ENCODE data around the gene INTS11.
"Not testable (repeated sequence)": the region's sequence is repeated elsewhere in the genome, so short reads cannot be mapped to it uniquely, and the experiment has no call there.

Gene INTS11

DNA sequence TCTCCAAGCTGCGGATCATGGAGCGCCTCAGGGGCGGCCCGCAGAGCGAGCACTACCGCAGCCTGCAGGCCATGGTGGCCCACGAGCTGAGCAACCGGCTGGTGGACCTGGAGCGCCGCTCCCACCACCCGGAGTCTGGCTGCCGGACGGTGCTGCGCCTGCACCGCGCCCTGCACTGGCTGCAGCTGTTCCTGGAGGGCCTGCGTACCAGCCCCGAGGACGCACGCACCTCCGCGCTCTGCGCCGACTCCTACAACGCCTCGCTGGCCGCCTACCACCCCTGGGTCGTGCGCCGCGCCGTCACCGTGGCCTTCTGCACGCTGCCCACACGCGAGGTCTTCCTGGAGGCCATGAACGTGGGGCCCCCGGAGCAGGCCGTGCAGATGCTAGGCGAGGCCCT lies 2.8 kb upstream of the INTS11 start:
- DNase-seq: no peak

DNA sequence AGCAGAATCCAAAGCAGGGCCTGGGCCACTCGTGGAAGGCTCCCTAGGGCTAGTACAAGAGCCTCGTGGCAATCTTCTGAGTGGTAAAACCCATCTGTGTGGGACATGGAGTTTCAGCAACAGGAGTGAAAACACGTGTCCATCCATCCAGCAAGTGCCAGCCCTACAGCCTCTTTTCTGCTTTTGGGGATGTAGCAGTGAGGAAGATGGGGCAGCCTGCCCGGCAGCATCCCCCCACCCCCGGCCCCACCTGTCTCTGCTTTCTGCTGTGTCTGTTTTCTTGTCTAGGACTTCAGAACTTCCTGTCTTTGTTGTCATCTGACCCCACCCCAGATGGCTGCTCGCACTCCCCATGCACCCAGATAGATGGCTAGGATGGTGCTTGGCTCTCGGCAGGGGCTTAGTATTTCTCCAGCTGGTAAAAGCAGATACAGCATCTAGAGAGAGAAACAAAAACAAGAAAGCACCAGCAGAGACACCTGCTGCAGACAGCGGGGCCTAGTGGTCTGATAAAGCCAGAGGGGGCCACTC lies 1.7 kb upstream of the INTS11 start:
- no peak for DNase-seq

DNA sequence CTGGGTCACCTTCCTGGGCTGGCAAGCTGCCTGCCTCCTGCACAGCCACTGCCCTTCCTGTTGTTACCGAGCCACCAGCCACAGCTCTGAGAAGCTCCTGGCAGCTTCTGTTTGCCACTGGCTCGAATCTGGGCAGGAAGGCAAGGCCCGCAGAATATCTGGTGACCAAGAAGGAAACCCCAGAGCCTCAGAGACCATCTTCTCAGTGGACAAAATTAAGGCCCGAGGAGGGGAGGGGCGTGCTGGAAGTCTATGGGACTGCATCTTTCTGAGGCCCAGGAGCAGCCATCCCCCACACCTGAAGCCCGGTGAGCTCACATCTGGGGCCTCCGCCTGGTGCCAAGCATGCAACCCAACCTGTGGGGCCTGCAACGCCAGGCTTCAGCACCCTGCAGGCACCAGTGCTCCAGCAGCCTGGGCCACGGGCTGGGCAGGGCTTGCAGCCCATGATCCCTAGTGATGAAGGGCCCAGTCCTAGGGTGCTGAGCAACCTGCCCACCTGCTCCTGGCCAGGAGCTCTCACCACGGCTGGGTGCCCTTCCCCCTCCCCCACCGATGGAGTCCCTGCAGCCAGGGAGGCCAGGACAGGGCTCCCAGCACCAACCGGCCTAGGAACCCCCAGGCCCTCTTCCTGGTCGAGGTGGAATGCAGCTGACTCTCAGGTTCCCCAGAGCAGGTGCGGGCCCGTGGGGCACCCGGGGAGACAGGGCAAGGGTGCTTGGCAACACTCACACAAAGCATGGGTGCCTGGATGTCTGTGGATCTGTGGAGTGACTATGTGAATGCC lies 1.0 kb upstream of the INTS11 start:
- no peak for DNase-seq

DNA sequence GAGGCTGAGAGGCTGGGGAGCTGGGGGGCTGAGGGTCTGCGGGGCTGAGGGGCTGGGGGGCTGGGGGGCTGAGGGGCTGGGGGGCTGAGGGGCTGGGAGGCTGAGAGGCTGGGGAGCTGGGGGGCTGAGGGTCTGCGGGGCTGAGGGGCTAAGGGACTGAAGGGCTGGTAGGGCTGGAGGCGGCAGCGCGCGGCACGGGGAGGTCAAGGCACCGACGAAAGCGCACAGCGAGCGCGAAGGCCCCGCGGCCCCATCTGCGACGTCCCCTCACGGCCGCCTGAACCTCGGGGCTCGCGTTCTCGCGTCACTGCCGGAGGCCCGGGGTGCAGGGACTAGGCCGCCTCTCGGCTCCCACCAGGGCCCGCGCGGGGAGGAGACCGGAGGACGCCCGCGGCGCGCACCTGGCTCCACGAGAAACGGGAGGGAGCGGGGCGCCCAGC lies 356 bp downstream of the INTS11 start:
- DNase-seq: no peak

GRCh38 chr1:1322952-1323351 lies 1.5 kb downstream of the INTS11 start:
- DNase-seq: no peak

- no peak for DNase-seq
Observed at GRCh38 chr1:1322418-1322817, 2.0 kb downstream of the INTS11 start.

DNA sequence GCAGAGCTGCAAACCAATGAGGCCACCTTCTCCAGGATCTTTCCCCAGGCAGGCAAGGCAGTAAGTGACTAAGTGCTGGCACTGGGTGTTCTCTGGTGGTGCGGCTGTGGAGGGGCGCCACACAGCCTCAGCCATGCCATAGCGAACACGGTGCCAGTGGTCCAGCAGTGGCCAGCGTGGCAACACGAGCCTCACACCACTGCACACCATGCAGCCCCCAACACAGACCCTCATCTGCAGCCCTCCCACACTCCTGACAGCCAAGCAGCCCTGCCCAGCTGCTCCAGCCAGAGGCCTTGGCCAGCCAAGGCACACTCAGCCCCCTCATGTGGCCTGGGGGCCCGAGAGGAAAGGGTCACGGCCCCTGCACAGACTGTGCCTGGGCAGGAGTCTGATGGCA lies 3.0 kb downstream of the INTS11 start:
- no peak for DNase-seq

DNA sequence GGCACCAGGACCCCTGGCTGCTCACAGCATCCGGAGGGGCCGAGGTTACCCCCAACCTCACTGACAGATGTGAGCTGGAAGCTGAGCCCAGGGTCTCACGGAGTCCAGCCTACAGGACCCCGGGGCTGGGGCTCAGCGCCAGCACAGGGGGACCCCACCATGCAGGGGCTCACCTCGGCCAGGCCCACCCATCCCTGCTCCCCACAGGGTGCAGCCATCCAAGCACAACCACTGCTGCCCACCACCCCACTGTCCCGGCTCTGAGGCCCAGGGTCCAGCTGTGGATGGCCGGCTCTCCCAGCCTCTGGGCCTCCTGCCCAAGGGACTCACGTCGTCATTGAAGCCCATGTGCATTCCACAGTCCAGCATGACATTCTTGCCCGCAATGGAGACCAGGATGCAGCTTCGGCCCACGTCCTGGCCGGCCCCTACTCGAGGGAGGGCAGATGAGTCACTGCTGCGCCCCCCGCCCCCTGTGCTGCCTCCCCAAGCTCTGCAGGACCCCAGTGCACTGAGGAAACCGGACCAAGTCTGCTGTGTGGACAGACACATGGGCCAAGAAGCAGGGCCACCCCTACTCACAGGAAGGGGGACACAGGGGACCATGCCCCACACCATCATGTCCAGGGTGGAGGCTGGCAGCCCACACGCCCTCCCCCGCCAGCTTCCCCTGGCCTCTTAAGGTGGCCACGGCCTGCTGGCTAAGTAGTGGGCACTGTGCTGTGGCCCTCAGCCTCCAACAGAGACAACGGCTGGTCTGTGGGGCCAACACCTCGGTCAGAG lies 3.6 kb downstream of the INTS11 start:
- no peak for DNase-seq

- no peak for DNase-seq
Observed at GRCh38 chr1:1319646-1319941, 4.9 kb downstream of the INTS11 start.

GRCh38 chr1:1318777-1319645 lies 5.4 kb downstream of the INTS11 start:
- DNase-seq: no peak

GRCh38 chr1:1318131-1318652 lies 6.3 kb downstream of the INTS11 start:
- DNase-seq: no peak

DNA sequence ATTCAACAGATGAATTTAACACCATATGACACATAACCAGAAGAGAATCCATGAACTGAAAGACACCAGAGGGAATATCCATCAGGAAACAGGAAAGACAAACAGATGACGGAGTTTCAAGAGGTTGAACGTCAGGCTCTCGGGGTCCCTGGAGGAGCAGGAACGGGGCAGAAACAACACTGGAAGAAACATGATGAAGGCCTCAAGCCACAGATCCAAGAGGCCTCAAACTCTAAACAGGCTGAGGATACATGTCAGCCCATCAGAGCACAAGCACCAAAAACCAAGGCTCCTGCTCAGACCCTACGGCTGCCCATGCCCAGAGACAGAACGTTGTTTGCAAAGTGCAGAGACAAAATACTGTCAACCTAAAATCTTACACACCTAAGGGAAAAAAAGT lies 7.0 kb downstream of the INTS11 start:
- DNase-seq: no peak

DNA sequence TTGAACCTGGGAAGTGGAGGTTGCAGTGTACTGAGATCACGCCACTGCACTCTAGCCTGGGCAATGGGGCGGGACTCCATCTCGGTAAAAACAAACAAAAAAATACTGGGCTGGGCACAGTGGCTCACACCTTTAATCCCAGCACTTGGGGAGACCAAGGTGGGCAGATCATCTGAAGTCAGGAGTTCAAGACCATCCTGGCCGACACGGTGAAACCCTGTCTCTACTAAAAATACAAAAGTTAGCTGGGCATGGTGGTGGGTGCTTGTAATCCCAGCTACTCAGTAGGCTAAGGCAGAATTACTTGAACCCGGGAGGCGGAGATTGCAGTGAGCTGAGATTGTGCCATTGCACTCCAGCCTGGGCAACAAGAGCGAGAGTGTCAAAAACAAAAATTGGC lies 8.3 kb downstream of the INTS11 start:
- DNase-seq: not testable (repeated sequence)

DNA sequence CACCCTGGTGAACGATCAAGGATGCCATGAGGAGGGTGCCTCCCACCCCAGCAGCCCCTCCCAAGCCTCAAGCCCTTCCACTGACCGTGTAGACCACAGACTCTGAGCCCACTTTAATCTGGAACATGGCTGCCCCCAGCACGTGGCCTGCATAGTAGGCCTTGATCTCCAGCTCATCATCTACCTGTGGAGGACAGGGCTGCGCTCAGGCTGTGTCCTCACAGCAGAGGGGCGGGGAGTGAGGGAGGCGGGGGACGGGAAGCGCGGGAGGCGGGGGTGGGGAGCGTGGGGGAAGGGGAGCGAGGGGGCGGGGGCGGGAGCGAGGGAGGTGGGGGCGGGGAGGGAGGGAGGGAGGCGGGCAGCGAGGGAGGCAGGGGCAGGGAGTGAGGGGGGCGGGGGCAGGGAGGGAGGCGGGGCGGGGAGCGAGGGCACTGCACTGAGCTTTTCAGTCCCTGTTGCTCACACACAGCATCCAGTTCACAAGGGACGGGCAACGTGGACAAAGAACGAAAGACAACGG lies 9.0 kb downstream of the INTS11 start:
- DNase-seq: no peak

GRCh38 chr1:1314678-1315335 lies 9.7 kb downstream of the INTS11 start:
- DNase-seq: no peak

- no peak for DNase-seq
Observed at GRCh38 chr1:1314237-1314586, 10.2 kb downstream of the INTS11 start.

DNA sequence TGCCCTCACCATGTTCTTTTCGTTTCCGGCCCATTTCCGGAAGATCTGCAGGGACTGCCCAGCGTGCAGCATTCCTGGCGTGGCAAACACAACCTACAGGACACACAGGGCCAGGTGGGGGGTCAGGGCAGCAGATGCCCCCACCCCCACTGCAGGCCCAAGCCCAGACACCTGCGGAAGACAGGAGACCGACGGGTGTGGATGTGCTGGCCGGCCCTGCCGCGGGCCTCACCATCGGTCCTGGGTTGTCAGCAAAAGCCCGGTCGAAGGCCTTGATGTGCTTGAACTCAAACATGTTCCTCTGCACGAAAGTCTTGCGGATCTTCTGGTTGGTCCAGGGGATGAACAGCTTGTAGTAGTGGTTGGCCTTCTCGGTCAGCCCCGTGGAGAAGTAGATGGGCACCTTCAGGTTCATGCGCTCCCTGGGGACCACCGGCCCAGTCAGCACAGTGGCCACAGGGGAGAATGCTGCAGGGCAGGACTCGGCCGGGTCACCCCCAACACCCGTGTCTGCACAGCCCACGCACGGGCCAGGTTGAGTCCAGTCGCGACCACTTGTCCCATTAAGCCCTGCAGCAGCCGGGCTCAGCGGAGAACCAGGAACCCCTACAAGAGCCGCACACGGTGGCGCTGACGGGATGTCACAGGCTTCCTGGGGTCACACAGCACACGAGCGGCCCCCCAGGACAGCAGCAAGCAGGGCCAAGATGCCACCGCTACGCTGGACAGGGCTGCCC lies 10.8 kb downstream of the INTS11 start:
- no peak for DNase-seq

DNA sequence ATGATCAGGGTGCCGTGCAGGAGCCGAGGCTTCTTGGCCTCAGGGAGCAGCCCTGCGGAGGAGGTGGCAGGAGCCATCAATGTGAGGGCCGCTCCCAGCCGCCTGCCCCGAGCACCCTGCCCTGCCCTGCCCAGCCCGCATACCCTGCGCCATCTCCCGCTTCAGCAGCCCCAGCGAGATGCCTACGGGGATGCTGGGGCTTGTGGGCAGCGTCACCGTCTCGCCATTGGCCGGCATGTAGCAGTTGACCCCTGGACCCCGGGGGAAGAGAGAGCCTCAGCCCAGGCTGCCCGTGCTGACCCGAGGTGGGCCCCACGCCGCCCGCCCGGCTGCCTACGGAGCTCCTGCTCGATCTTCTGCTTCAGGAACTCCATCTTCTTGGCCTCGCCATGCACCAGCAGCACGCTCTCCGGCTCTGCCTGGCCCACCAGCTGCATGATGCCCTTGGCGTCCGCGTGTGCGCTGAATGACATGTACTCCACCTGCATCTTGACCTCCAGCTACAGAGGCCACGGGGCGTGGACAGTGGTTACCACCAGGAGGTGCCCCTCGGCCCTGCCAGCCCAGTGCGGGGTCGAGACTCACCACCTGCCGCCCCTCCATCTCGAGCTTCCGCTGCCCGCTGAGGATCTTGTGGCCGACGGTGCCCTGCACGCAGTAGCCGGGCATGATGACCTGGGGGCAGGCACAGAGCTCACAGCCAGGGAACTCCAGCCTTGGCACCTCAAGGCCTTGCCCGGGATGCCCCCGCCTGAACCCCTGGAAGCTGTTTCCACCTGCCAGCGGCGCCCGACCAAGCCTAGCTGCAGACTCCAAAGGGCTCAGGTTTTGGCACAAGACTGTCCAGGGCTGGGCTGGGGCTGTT lies 11.8 kb downstream of the INTS11 start:
- no peak for DNase-seq

DNA sequence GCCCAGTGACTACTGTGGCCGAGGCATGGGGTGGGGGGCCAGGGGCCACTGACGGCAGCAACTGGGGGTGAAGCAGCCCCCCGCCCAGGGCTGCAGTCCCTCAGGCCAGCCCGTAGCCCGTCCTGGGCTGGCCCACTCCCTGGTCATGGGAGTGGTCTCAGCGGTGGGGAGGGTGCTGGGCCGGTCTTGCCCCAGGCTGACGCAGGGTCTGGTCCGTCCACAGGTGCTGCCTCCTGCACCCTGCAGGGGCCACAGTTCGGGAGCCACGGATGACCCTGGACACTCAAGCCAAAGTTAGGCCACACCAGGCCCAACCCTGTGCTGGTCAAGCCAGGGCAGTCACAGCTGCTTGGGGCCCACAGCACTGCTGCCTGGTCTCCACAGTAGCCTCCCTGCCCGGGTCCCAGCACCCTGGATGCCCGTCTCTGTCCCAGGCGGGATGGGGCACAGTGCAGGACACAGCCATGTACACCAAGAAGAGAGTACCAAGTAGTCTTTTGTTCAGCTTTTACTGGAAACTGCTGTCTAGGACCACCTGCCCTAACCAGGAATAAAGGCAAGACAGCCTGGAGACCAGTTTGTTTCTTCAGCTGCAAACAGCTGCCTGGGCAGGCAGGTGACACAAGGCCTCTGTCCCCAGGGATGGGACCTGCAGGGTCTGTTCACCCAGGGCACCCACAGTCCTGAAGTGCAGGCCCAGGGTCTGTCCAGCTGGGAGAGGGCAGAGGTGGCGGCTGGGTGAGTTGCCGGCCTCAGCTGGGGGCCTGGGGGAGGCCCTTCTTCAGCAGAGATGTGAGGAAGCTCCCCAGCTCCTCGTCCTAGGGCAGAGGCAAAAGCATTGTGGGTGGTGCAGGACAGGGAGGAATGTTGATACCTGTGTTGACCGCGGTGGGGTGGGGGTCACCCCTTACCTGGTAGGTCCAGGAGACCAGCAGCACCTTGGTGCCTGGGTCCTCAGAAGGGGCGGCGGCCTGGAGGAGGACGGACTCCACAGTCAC lies 13.1 kb downstream of the INTS11 start:
- no peak for DNase-seq

Data from NCI-H524 treated with DMSO at 0.1 percent for 48 hours (cell line).